ENCODE data around the gene ZNF768. TPM values are rescaled to one million over a fixed set of nuclear protein-coding genes. Genes with fewer than 3 reads are reported as not detected.

Gene ZNF768
- total and polyA plus RNA-seq, 2 of the 13 experiments (the other 11 are each of a cell fraction or from before 2014, with no cell fraction given): 26.7 to 34.4 TPM

DNA sequence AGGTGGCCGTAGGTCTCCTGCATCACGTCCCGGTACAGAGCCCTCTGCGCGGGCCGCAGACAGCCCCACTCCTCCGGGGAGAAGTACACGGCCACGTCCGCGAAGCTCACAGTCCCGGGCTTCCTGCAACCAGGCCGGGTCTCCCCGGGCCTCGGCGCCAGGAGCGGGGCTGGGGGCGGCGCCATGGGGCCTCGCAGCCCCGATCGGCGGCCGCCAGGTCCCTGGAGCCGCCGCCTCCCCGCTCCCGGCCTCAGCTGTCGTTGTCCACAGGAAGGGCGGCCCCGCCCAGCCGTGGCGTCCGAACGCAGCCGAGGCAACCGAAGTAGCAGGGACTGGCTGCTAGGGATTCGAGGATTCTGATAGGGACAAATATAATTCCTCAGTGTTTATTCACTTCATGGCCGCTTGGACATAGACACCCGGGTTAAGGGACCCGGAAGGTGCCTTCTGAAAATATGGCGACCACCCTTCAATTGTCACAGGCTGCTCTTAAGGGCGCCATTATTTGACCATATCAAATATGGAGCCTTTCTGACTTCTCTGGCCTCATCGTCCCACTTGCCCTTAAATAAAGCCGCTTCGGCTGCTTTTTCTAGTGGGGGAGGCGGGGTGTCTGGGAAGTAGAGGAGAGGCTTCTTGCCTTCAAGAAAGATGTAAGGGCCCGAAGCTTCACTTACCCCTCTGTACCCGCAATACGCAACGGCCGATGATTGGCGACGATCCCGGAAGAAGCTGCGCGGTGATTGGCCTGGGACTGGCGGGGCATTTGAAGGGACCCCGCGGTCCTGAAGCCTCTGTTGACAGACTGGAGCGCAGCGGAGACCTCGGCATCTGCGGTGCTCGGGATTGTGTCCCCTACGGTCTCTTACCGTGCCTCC is 45.3 kb upstream of the ZNF768 start, which contains the start of gene ZNF688 (continued):
- TF ChIP-seq, protein P1, sequence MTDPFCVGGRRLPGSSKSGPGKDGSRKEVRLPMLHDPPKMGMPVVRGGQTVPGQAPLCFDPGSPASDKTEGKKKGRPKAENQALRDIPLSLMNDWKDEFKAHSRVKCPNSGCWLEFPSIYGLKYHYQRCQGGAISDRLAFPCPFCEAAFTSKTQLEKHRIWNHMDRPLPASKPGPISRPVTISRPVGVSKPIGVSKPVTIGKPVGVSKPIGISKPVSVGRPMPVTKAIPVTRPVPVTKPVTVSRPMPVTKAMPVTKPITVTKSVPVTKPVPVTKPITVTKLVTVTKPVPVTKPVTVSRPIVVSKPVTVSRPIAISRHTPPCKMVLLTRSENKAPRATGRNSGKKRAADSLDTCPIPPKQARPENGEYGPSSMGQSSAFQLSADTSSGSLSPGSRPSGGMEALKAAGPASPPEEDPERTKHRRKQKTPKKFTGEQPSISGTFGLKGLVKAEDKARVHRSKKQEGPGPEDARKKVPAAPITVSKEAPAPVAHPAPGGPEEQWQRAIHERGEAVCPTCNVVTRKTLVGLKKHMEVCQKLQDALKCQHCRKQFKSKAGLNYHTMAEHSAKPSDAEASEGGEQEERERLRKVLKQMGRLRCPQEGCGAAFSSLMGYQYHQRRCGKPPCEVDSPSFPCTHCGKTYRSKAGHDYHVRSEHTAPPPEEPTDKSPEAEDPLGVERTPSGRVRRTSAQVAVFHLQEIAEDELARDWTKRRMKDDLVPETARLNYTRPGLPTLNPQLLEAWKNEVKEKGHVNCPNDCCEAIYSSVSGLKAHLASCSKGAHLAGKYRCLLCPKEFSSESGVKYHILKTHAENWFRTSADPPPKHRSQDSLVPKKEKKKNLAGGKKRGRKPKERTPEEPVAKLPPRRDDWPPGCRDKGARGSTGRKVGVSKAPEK (CRISPR knock-in tag; IDR thresholded peaks at IDR 0.05; ENCODE audit: borderline replicate concordance): no peak
- TF ChIP-seq, protein P2, sequence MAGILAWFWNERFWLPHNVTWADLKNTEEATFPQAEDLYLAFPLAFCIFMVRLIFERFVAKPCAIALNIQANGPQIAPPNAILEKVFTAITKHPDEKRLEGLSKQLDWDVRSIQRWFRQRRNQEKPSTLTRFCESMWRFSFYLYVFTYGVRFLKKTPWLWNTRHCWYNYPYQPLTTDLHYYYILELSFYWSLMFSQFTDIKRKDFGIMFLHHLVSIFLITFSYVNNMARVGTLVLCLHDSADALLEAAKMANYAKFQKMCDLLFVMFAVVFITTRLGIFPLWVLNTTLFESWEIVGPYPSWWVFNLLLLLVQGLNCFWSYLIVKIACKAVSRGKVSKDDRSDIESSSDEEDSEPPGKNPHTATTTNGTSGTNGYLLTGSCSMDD (CRISPR knock-in tag; IDR thresholded peaks at IDR 0.05): no peak
- TF ChIP-seq SP2 (CRISPR knock-in tag; IDR thresholded peaks at IDR 0.05): peak; percentile 50; the same call in 1 of the 2 replicates
- no peak for TF ChIP-seq GATA4 (IDR thresholded peaks at IDR 0.05; ENCODE audit: borderline replicate concordance, low read depth)
- TF ChIP-seq, protein P3, sequence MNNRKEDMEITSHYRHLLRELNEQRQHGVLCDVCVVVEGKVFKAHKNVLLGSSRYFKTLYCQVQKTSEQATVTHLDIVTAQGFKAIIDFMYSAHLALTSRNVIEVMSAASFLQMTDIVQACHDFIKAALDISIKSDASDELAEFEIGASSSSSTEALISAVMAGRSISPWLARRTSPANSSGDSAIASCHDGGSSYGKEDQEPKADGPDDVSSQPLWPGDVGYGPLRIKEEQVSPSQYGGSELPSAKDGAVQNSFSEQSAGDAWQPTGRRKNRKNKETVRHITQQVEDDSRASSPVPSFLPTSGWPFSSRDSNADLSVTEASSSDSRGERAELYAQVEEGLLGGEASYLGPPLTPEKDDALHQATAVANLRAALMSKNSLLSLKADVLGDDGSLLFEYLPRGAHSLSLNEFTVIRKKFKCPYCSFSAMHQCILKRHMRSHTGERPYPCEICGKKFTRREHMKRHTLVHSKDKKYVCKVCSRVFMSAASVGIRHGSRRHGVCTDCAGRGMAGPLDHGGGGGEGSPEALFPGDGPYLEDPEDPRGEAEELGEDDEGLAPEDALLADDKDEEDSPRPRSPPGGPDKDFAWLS (CRISPR knock-in tag; IDR thresholded peaks at IDR 0.05; ENCODE audit: borderline replicate concordance): no peak
- no peak for TF ChIP-seq ZNF781 (CRISPR knock-in tag; IDR thresholded peaks at IDR 0.05; ENCODE audit: borderline replicate concordance, not compliant biosample characterization)
- no peak for TF ChIP-seq PHF5A (CRISPR knock-in tag; IDR thresholded peaks at IDR 0.05; ENCODE audit: low read depth, unreplicated experiment)
- no peak for TF ChIP-seq ZKSCAN8 (CRISPR knock-in tag; IDR thresholded peaks at IDR 0.05; ENCODE audit: borderline replicate concordance)
- TF ChIP-seq ARNT2 (CRISPR knock-in tag; IDR thresholded peaks at IDR 0.05; ENCODE audit: low read depth): peak; percentile 60
- TF ChIP-seq, protein P4, sequence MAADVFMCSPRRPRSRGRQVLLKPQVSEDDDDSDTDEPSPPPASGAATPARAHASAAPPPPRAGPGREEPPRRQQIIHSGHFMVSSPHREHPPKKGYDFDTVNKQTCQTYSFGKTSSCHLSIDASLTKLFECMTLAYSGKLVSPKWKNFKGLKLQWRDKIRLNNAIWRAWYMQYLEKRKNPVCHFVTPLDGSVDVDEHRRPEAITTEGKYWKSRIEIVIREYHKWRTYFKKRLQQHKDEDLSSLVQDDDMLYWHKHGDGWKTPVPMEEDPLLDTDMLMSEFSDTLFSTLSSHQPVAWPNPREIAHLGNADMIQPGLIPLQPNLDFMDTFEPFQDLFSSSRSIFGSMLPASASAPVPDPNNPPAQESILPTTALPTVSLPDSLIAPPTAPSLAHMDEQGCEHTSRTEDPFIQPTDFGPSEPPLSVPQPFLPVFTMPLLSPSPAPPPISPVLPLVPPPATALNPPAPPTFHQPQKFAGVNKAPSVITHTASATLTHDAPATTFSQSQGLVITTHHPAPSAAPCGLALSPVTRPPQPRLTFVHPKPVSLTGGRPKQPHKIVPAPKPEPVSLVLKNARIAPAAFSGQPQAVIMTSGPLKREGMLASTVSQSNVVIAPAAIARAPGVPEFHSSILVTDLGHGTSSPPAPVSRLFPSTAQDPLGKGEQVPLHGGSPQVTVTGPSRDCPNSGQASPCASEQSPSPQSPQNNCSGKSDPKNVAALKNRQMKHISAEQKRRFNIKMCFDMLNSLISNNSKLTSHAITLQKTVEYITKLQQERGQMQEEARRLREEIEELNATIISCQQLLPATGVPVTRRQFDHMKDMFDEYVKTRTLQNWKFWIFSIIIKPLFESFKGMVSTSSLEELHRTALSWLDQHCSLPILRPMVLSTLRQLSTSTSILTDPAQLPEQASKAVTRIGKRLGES (CRISPR knock-in tag; IDR thresholded peaks at IDR 0.05; ENCODE audit: borderline replicate concordance): no peak
- TF ChIP-seq ARHGAP35 (CRISPR knock-in tag; IDR thresholded peaks at IDR 0.05; ENCODE audit: borderline replicate concordance): 0 out of 2 replicates have a peak, but pooled peaks have one; percentile 64
- peak; percentile 100 for TF ChIP-seq TGIF2 (CRISPR knock-in tag; IDR thresholded peaks at IDR 0.05)
- TF ChIP-seq, protein P5, sequence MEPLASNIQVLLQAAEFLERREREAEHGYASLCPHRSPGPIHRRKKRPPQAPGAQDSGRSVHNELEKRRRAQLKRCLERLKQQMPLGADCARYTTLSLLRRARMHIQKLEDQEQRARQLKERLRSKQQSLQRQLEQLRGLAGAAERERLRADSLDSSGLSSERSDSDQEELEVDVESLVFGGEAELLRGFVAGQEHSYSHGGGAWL (CRISPR knock-in tag; IDR thresholded peaks at IDR 0.05): 0 out of 2 replicates have a peak, but pooled peaks have one; percentile 20
- no peak for TF ChIP-seq NR2F1 (CRISPR knock-in tag; IDR thresholded peaks at IDR 0.05)

All from HepG2 (cell line).